CD4-positive, alpha-beta T cell treated with Interleukin-1 beta for 1 hour (primary cell): Measurements from ENCODE around the gene PLA2G2E.

Source experiments
- DNase-seq, 2 donors: peaks; one replicate each; pipeline ENCODE4 v3.0.0-alpha.2; 2020 to 2022

PLA2G2E gene, protein sequence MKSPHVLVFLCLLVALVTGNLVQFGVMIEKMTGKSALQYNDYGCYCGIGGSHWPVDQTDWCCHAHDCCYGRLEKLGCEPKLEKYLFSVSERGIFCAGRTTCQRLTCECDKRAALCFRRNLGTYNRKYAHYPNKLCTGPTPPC

DNA sequence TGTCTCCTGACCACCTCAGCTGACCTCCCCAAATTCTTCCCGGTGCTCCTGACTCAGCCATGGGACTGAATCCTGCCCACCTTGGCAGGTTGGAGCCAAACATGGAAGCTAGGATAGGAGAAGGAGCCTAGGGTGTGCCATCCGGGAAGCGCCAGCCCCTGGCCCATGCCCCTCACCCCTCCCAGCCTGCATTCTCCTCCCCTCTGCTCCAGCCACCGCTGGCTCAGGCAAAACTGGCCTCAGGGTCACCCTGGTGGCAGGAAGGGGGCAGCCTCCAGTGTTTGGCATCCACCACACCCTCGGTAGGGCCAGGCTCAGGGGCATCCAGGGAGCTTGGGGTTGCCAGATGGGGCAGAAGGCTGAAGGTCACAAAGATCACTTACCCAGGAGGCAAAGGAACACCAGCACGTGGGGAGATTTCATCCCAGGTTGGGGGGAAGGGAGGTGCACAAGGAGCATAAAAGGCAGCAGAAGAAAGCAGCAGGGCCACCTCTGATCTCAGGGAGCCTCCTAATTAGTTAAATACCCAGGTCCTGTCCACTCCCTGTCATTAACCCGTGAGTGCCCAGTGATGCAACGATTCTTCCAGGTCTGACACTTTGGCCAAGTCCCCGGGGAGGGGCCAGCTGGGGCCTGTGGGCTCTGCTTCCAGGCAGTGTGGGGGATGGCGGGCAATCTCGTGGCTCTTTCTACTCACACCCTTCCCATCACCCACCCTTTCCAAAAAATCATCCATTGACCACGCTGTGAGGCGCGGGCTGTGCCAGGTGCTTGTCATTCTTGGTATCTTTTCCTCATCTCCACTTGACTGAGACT is at the start of gene PLA2G2E:
PLA2G2E (minus strand) TSS at position 481 of the 816 bp plus-strand sequence; CDS start at position 423, 58 bp downstream.
- DNase-seq, result no peak

- no peak for DNase-seq
Observed at GRCh38 chr1:19971664-19972063, 48.2 kb upstream of the PLA2G2E start.

- DNase-seq, result no peak
Observed at GRCh38 chr1:19969898-19970660, 46.7 kb upstream of the PLA2G2E start.

DNA sequence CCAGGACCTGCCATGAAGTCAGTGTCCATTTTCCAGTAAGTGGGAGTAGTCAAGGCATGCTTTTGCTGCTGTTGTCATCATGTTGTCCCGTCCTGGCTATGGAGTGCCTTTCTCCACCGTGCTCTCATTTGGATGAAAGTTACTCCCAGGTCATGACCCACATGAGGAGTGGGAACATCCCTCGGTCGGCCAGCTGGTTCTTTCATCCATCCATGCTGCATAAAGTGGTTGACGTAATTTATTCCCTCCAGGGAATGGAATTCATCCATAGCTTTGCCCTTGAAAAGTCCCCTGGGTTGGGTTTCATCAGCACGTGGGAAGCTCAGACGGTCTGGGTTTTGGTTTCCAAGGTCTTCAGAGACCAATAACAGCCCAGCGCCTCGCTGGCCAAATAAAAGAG is 44.4 kb upstream of the PLA2G2E start:
- DNase-seq, result no peak

DNA sequence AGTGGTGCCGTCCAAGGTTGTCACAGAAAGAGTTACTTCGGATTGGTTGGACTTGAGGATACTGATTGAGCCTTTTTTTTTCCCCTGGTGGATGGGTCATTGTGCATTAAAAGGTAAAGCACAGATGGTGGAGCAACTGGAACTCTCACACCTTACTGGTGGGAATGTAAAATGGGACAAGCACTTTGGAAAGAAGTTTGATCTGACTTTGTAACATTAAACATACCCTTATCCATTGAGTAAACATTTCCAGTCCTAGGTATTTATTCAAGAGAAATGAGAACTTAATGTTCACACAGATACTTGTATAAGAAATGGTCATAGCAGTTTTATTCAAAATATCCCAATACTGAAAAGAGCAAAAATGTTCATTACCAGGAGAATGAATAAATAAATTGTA is 41.1 kb upstream of the PLA2G2E start:
- DNase-seq, result no peak

- DNase-seq, result no peak
Observed at GRCh38 chr1:19963636-19964035, 40.2 kb upstream of the PLA2G2E start.

GRCh38 chr1:19960591-19960990 is 37.2 kb upstream of the PLA2G2E start:
- DNase-seq, result no peak

- DNase-seq, result no peak
Observed at GRCh38 chr1:19957779-19958178, 34.4 kb upstream of the PLA2G2E start.

DNA sequence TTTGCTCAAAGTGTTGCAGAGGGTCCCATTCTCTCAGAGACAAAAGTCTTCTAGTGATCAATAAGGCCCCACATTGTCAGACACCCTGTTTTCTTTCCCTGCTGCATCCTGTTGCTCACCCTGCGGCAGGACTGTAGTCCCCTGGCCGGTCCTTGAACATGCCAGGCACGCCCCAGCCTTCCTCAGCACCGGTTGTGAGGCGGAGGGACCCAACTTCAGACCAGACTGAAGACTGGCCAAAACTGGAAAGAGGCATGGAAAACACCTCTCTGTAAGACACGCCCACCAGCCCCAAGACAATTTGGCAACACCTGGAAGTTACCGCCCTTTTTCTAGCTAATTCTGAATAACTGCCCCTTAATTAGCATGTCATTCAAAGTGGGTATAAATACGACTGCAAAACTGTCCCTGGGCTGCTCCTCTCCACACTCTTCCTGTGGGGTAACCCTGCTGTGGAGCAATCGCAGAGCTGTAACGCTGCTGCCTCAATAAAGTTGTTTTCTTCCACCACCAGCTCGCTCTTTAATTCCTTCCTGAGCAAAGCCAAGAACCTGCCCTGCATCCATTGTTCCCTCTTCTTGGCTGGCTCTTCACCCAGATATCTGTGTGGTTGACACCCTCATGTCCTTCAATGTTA is 32.2 kb upstream of the PLA2G2E start:
- no peak for DNase-seq

DNA sequence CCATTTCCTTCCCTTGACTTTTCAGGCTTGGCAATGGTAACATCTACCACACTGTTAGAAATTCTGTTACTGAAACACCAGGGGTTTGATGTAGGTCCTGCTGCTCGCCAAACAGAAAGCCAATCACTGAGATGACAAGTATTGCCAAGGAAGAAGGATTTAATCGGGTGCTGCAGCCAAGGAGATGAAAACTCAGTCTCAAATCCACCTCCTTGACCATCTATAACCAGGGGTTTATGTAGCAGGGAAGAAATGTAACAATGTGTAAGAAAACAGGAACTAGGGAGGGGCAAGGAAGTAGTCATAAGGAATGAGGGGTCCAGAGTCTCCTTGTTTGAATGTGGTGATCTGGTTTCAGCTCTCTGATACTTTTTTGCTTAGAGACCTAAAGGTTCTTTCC is 30.6 kb upstream of the PLA2G2E start:
- DNase-seq, result no peak

- DNase-seq, result no peak
Observed at GRCh38 chr1:19949016-19949415, 25.6 kb upstream of the PLA2G2E start.

DNA sequence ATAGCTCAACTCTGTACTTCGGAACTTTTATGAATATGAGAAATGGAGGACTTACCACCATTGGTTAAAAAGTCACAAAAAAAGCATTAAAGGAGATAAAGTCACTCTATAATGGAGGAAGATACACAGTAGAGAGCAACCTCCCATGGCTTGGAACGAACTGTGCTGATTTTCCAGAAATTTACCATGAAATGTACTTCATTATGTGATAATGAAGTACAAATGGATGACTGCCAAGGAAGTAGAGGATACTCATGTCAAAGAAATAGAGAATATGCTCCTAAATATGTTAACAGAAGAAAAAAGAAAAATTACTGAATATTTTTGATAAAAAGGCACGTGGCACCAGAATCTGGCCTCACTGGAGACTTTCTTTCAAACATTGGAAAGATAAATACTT is 23.6 kb upstream of the PLA2G2E start:
- DNase-seq, result no peak

DNA sequence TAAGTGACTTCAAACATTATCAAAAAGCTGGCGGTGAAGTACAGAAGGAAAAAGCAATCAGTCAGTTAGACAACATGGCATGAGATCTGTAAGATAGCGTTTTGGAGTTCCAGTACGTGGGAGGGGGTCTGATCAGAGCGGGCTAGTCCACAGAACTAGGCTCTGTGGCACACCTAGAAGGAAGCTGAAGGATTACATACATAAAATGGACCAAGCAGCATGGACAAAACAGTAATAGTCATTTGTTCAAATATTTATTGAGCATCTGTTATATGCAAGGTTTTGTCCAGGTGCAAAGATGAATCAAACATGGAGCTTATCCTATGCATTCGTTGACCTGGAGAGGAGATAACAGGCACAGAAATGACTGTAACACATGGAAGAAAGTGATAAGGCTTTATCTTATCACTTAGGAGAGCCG is 22.9 kb upstream of the PLA2G2E start:
- no peak for DNase-seq

GRCh38 chr1:19945914-19946313 is 22.5 kb upstream of the PLA2G2E start:
- no peak for DNase-seq

DNA sequence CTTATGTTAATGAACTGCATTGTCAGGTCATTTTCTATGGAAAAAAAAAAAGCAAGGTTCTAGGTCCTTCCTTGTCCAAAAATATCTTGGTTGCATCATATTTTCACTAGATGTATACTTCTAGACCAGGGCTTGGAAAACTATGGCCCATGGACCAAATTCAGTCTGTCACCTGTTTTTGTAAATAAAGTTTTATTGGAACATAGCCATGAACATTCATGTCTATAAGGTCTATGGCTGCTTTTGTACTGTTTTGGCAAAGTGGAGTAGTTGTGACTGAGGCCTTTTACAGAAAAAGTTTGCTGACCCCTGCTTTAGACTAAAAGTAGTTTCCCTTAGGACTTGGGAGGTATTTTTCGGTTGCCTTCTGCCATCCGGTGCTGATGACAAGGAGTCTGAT is 19.2 kb upstream of the PLA2G2E start:
- no peak for DNase-seq

DNA sequence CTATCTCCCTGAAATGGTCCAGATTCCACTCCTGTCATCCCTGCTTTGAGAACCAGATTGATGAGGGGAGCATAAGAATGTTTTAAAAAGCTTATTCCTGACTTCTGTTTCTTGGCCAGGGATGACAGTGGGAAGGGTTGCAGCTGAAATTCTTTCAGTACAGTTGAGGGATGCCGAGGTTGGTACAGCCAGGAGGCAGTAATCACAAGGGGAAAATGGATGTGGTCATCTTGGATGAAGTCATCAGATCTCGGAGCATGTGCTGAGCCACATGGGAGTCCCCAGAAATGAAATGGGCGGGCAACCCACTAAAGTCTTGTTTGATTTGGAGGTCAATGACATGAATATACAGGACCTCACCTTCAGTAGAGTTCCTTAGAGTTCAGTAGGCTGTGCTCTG is 18.7 kb upstream of the PLA2G2E start:
- DNase-seq, result no peak

GRCh38 chr1:19941206-19941568 is 17.8 kb upstream of the PLA2G2E start:
- no peak for DNase-seq

- no peak for DNase-seq
Observed at GRCh38 chr1:19940486-19941205, 17.2 kb upstream of the PLA2G2E start.

DNA sequence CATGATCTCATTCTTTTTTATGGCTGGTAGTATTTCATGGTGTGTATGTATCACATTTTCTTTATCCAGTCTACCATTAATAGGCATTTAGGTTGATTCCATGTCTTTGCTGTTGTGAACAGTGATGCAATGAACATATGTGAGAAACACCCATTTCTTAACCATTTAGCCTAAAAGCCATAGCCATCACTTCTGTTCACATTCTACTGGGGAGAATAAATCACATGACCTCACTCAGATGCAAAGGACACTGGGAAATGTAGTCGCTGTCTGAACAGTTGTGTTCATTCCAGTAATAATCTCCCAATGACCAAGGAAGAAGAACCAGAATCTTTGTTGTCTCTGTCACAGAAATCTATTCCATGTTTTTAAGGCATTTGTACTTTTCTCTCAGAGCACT is 15.1 kb upstream of the PLA2G2E start:
- DNase-seq, result no peak

DNA sequence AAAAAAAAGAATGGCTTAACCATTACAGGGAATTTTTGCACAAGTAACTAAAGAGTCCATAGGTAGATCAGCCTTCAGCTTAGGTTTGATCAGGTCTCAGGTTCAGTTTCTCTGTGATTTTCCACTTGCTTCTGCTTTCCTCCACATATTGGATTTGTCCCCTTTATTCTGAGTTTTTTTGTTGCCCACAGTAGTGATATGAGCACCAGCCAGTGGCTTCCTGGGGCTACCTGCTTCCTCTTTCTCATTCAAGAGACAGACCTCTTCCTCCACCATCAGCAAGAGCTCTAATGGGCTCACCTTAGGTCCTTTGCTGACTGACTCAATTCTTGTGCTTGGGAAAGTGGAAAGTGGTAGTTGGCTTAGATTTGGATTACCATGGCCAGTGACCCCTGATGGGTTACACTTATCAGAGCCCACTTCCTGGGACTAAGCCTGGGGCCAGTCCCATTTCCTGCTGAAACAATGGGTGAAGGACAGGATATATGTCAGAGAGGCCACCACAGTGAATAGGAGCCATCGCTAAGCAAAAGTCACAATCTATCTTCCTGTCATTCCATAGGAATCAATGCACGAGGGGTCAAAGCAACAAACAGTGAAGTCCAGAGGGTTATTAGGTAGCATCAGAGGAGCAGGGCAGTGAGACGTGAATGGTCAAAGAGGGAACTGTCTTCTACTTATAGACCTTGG is 12.8 kb upstream of the PLA2G2E start:
- no peak for DNase-seq

GRCh38 chr1:19934336-19934735 is 10.9 kb upstream of the PLA2G2E start:
- no peak for DNase-seq

GRCh38 chr1:19932866-19933265 is 9.4 kb upstream of the PLA2G2E start:
- DNase-seq, result no peak
